Islet precursor cell (in vitro differentiated cells): Measurements from ENCODE around the gene FBLN1.
"Not testable (repeated sequence)": the region's sequence is repeated elsewhere in the genome, so short reads cannot be mapped to it uniquely, and the experiment has no call there.

Experiments used
- DNase-seq: peaks from one replicate; pipeline ENCODE4 v3.0.0-alpha.2; 2018

The FBLN1 gene, protein sequence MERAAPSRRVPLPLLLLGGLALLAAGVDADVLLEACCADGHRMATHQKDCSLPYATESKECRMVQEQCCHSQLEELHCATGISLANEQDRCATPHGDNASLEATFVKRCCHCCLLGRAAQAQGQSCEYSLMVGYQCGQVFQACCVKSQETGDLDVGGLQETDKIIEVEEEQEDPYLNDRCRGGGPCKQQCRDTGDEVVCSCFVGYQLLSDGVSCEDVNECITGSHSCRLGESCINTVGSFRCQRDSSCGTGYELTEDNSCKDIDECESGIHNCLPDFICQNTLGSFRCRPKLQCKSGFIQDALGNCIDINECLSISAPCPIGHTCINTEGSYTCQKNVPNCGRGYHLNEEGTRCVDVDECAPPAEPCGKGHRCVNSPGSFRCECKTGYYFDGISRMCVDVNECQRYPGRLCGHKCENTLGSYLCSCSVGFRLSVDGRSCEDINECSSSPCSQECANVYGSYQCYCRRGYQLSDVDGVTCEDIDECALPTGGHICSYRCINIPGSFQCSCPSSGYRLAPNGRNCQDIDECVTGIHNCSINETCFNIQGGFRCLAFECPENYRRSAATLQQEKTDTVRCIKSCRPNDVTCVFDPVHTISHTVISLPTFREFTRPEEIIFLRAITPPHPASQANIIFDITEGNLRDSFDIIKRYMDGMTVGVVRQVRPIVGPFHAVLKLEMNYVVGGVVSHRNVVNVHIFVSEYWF

DNA sequence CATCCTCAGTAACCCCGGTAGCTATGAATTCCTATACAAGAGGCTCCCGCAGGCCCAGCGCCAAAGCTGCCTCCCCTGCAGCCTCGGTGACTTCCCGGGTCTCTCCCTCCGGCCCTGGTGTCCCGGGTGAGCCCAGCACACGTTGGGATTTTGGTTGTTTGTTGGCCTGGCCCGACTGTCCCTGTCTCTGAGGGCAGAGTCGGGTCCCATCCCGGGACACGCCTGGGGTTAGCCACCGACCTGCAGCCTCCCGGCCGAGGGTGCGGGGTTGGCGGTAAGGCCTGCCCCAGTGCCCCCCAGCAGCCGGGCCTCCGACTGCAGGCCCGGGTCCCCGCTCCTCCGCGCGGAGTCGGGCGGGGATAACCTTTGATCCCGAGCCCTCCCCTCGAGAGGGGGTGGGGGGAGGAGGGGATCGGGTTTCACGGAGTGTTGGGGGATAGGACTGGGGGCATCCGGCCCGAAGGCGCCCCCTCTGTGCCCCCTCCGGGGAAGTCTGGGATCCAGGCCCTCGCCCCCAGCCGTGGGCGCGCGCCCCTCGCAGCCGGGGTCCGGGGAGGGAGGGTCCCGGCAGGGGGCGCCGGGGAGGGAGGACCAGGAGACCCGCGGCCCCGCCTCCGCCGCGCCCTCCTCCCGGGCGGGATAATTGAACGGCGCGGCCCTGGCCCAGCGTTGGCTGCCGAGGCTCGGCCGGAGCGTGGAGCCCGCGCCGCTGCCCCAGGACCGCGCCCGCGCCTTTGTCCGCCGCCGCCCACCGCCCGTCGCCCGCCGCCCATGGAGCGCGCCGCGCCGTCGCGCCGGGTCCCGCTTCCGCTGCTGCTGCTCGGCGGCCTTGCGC, at the start of gene FBLN1:
Gene FBLN1 (plus strand): TSS at position 669 of the 835 bp plus-strand sequence. CDS start 103 bp downstream, at position 772.
- peak; percentile 82 for DNase-seq

DNA sequence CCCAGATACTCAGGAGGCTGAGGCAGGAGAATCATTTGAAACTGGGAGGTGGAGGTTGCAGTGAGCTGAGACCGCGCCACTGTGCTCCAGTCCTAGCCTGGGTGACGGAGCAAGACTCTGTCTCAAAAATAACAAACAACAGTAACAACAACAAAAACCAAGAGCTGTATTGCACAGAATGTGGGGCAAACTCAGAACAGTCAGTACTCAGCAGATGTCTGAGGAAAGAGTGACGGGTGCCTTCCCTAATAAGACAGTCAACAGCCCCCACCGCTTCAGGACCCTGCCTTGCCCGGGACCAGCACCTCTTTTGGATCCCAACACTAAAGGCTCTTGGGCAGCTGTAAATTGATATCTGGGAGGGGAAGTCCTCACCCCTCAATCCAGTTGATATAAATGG, 48.9 kb upstream of the FBLN1 start:
- DNase-seq, result no peak

DNA sequence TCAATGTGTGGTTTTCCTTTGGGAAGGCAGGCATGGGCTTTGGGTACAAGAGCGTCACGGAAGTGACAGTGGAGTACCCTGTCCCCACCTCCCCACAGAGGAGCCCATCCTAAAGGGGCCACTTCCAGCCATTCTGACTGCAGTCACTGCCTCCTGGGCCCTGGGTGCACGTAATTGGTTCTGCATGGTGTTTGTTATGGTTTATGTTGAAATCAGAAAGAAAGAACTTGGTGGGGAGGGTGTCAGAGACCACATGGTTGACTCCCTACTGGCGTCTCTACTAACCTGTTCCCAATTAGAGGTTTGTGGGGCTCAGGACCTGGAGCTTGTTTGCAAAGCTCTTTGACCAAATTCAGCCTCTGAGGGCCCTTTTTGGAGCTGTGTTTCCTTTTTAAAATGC, 48.4 kb upstream of the FBLN1 start:
- no peak for DNase-seq

DNA sequence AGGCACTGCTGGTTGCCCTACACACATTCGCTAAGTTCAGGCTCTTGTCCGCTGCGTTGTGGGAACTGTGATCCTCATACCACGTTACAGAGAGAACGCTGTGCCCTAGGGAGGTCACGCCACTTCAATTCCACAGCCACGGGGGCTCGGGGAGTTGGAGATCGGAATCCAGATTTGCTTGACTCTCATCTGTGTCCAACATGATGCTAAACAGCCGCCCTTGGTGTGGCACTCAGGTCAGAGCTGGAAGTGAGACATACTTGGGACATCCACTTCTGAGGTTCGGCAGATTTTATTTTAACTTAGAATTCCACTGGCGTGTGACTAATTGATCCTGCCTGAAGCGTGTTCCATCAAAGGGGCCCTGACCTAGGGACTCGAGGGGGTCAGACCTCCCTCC, 47.5 kb upstream of the FBLN1 start:
- no peak for DNase-seq

DNA sequence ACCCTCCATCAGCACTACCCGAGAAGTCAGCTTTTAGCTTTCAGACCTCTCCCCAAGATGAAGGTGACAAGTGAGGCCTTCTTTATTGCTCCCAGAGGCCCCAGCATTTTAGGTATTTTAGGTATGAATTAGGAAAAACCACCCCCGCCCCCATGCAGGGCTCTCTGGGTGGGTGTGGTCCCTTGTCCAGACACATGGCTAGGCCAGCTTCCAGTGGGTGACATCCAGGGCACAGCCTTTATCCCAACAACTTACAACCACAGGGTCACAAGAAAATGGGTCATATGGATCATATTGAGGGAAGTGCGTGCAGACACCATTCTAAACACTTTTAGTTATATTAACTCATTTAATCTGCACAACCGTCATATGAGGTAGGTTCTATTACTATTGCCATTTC, 47.1 kb upstream of the FBLN1 start:
- DNase-seq, result no peak

DNA sequence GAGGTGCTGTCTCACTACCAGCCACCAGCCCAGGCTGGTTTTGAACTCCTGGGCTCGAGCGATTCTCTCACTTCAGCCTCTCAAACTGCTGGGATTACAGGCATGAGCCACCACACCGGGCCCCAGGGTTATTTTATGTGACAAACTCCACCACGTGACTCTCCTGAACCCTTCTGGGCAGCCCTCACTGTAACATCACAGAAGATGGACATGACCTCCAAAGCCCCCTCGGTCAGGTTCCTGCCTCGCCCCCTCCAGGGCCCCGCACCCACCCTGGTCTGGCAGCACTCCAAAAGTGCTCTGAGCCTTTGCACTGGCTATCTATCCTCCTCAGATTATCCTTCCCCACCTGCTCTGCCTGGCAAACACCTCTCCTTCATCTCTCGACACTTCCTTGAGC, 45.9 kb upstream of the FBLN1 start:
- DNase-seq, result no peak

DNA sequence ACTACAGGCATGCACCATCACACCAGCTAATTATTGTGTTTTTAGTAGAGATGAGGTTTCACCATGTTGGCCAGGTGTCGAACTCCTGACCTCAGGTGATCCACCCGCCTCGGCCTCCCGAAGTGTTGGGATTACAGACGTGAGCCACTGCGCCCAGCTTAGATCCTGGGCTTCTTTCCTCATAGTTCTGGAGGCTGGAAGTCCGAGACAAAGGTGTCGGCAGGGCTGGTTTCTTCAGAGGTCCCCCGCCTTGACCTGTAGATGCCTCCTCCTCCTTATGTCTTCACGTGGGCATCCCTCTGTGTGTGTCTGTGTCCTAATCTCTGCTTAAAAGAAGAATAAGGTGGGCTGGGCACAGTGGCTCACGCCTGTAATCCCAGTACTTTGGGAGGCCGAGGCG, 44.2 kb upstream of the FBLN1 start:
- DNase-seq, result no peak

DNA sequence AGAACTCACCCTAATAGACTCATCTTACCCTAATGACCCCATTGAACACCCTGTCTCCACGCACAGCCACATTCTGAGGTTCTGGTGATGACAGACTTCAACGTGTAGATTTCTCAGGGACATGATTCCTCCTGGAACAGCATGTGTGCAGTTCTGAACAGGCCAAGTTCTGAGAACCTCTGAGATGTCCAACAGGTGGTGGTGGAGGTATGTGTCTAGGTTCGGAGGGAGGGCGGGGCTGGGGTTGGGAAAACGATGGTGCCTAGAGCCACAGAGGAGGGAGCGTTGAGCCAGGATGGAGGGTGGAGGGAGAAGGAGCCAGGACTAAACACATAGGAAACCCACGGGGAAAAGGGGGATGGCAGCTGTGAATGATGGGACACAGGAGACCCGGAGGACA, 43.4 kb upstream of the FBLN1 start:
- no peak for DNase-seq

DNA sequence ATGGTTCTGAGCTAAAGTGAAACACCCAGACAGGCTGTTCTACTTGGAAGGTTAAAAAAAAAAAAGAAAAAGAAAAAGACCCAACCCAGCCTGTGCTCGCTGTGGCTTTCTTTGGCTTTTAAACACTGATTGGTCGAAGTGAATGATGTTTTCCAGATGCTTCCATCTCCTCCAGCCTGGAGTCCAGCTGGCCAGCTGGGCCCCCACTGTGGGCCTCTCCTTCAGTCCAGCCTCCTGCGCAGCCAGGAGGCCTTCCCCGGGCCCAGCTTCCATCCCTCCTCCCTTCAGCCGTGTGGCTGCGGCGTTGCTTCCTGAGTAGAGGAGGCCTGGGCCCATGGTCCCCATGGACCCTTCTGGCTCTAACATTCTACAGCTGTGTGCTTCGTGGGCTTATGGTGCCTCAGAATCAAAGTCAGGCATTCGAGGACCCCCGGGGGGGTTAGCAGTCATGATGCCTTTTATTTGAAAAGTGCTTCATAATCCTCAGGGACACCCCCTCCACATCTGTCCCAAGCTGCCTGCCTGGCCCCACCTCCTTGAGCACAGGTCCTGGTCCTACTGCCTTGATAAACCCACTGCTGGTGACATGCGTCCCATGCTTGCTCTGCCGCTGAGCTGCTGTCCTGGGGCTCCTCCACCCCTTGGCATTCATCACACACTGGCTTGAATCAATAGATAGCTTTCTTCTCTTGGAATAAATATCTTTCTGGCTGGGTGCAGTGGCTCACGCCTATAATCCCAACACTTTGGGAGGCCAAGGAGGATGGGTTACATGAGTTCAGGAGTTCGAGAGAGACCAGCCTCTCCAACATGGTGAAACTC, 42.2 kb upstream of the FBLN1 start:
- DNase-seq, result no peak

DNA sequence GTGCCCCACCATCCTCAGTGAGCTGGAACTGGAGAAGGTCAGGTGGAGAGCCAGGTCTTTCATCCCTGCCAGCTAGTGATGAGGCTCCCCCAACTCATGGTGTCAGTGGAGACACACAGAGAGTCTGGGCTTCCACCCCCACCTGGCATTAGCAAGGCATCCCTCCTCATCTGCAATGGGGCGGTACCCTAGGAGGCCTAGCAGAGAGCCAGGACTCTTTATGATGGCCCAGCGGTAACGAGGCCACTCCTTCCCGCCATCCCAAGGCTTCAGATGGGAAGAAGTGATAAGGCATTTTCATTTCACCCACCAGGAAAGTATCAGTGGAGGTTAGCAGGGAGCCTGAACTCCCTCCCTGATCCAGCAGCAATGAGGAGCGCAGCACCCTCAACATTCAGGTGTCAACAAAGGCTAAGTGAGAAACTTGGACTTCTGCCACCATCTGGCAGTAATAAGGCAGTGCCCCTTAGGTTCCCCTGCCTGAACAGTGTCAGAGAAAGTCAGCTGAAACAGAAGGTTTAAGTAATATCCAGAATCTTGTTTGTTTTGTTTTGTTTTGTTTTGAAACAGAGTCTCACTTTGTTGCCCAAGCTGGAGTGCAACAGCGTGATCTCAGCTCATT, 40.5 kb upstream of the FBLN1 start:
- DNase-seq, result no peak

DNA sequence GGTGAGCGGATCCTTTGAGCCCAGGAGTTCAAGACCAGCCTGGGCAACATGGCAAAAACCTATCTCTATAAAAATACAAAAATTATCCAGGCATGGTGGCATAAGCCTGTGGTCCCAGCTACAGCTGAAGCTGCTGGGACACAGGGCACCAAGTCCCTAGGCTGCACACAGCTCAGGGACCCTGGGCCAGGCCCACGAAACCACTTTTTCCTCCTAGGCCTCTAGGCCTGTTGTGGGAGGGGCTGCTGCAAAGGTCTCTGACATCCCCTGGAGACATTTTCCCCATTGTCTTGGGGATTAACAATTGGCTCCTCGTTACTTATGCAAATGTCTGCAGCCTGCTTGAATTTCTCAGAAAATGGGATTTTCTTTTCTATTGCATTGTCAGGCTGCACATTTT, 39.0 kb upstream of the FBLN1 start:
- DNase-seq, result not testable (repeated sequence)

DNA sequence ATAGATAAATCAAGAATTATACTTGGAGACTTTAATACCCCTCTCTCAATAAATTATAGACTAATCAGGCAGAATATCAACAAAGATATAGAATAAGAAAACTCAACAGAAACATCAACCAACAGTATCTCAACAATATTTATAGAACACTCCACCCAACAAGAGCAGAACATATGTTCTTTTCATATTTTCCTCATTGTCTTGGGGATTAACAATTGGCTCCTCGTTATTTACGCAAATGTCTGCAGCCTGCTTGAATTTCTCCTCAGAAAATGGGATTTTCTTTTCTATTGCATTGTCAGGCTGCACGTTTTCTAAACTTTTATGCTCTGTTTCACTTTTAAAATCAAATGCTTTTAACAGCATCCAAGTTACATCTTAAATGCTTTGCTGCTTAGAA, 37.0 kb upstream of the FBLN1 start:
- no peak for DNase-seq

DNA sequence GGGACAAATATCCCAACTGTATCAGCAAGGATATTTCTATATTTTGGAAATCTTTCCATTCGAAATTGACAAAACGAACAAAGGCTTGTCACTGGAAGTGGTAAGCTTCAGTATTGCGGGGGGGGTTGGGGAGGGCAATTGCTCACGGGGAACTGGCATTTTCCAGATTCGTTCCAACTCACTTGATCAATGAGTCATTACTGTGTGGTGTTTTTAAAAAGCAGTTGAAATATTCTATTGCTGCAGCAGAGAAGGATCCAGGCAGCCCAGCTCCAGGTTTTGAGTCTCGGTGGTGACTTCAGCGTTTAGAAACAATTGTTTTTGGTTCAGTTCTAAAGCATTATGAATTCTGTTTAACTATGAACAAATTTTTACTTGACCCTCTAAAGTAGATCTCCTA, 33.8 kb upstream of the FBLN1 start:
- peak; percentile 20 for DNase-seq

DNA sequence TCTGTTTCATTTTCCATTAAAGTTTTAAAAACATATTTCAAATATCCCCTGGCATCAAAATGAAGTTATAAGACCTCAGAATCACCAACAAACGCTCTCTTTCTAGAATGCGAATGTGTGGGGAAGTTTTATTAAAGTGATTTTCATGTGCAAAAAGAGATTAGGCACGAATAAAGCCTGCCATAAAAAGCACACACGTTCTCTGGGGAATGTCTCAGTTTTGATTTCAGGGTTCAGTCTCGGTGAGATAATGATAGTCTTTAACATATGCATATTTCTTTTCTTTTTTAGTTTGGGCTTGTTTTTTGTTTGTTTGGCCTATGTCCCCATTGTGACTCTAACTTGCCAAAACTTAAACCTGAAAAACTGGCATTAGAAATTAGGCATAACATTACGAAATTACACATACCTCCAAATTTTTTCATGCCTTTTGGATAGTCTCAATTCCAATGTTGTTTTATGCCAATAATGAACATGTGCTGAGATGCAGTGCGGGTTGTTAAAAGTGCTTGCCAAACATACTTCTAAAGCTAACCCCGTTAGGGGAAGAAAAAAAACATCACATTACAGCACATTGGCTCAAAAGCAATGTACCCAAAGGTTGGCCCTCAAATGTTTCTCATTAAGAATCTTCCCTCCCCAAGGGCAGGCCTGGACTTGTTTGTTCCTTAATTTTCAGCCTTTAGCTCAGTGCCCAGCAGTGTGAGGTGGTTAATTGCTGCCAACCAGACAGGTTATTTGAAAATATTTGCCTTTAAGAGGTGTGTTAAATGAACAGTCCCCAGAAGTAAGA, 33.2 kb upstream of the FBLN1 start:
- DNase-seq, result no peak

DNA sequence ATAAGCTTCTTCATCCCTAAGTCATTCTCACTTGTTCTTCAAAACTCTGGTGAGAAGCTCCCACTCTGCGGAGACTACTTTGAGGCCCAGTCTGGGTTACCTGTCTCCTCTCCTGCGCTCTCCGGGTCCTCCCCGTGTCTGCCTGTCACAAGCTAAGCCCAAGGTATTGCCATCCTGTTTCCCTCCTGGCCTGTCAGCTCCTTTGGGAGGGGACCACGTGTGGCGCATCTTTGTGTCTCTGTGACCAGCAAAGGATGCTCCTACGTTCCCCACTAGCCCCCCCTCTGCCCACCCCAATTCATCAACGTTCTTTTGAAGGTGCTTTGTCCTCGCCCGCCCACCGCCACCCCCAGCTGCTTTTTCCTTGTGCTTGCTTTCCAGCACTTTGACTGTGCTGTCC, 31.8 kb upstream of the FBLN1 start:
- no peak for DNase-seq

DNA sequence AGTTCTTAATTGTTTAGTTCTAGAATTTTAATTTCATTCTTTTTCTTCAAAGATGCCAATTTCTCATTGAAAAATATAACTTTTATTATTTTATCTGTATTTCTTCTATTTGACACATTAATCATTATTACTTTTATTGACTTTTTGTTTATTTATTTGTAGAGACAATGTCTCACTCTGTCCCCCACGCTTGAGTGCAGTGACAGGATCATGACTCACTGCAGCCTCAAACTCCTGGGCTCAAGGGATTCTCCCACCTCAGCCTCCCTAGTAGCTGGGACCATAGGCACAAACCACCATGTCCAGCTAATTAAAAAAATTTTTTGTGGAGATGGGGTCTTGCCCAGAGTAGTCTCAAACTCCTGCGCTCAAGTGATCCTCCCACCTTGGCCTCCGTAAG, 30.3 kb upstream of the FBLN1 start:
- no peak for DNase-seq

DNA sequence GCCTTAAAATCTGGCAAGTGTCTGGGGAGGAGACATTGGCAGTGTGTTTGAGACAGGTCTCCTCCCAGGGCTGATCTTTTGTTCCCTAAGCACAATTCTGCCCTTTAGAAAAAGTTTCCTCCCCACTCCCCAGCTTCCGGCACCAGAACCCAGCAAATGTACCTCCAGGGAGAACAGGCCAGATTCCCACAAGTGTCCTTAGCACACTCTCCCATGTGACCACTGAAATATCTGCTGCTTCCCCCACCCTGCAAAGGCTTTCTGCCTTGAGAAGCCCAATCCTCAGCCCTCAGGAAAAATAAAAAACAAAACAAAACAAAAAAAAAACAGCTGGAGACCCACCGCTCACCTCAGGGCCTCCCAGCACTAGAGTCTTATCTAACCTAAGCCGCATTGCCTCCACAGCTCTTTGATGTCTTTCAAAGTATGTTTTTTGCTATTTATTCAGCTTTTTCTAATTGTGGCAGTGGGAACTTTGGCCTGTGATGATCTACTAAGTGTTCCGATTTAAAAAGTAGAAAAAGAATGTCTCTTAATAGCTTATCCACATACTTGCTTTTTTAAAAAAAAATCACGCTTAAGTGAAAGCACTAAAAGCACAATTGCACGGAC, 29.0 kb upstream of the FBLN1 start:
- DNase-seq, result peak; percentile 71

DNA sequence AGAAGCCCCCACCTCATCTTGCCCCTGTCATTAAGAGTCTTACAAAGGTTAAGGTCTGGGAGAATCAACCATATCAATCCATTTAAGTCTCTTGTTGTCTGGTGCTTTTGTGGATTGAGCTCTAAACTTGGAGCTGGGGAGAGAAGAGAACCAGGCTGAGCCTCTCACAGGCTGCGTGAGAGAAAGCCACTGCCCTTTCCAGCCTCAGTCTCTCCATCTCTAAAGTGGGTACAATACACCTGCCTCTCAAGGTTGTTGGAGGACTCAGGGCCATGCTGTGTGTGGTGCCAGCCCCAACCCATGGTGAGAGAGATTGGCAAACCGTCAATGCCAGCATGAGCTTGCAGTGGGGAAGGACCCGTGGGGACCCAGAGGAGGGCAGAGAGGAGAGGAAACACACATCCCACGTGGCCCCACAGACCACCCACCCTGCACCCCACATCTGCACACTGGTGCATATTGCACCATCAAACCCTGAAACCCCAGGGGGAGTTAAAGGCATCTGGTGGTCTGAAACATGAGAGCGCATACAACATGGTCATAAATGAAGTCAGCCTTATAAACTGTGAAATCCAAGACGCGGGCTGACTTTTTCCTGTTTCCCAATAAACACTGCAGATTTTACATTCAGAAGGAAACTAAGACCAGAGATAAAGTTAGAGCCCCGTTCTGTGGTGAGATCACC, 27.5 kb upstream of the FBLN1 start:
- no peak for DNase-seq

DNA sequence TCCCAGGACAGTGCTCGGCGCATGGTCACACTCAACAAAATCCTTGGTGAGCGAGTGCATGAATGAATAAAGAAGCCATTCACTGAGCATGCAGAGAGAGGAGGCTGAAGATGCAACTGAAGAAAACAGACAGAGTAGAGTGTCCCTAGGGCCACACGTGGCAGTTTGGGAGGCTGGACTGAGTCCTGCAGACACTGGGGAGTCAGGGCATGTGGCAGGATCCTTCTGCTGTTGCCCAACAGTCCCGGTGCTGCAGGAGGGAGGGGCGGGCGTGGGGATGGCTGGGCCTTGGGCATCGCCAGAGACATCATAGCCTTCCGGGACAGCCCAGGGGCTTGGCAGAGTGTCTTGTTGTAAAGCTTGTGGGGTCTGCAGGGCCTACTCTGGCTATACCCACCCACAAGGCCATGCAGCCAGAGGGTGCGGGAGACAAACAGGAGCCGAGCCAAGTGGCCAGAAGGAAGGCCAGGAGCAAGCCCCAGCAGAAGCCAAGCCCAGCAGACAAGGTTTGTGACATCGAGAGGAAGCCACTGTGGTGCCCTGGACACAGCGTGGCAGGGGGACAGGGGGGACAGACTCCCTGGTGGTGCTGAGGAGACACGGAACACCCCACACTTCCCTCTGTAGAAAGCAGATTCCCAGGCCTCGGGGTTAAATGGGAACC, 26.7 kb upstream of the FBLN1 start:
- no peak for DNase-seq

DNA sequence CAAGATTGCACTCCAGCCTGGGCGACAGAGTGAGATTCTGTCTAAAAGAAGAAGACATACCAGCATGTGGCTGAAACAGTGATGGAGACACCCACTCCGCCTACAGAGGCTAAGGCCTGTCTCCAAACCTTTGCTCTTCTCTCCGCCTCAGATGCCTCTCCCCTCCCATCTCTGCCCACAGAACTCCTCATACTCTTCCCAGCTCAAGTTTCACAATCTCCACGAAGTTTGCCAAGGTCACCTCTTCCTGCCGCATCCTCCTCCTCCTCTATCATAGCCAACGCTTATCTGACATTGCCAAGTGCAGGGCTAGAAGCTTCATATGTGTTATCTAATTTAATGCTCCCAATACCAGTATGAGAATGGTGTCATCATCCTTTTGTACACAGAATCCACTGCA, 25.9 kb upstream of the FBLN1 start:
- no peak for DNase-seq
